Fibroblast of villous mesenchyme (primary cell): ENCODE measurements around the gene ATOH7. TPM values are rescaled to one million over a fixed set of nuclear protein-coding genes. Genes with fewer than 3 reads are reported as not detected.
A peak's percentile ranks its signal among the peaks of the same experiment; 100 is the strongest.

ENCODE experiments used
- DNase-seq: peaks from one replicate; pipeline ENCODE4 v3.0.0-alpha.2; 2010; ENCODE audit warnings: low read depth
- H3K4me3 ChIP-seq: 2 replicates; pipeline ENCODE4 v1.5.1; 2011; ENCODE audit warnings: low read depth, mild to moderate bottlenecking, low read length
- CTCF ChIP-seq: IDR thresholded peaks from 2 replicates; pipeline ENCODE4 v1.5.1; 2012; ENCODE audit warnings: low read depth, mild to moderate bottlenecking, low read length; ENCODE audit not compliant: insufficient read depth
- total RNA-seq: library from RNA; depleted of rRNA; stranded (reverse); fragments of >200 nt; gene quantifications from 2 replicates; pipeline ENCODE4 v1.2.3, GENCODE V29; 2012

Gene ATOH7
- total RNA-seq, 1 donor: not detected

DNA sequence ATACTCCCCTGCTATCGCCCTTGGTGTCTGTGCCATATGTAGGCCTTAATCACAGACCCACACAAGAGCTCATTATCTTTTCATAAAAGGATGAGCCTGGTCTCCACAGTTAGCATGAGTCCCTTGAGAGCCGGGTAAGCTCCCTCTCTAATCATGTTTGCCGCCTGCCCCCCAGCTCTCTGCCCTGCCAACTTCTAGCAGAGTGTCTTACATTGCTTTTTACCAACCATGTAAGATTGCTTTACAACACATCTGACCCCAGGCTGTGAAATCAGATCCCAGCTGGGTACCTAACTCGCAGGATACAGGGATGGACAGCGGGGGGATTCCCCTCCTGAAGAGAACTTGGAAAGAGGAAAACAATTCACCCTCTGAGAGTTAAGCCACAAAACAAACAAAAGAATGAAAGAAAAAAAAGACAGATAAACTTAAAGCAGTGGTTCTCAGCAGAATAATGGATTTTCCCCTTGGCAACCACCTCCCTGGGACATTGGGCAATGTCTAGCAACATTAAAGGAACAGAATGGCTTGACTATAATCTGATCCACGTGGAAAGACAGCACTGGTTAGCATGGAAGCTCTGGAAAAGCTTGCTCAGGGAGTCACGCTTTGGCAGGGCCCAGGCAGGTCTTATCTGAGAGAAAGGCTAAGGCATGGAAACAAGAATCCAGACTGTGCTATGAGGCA lies 39.4 kb upstream of the ATOH7 start:
- TF ChIP-seq CTCF: no peak

DNA sequence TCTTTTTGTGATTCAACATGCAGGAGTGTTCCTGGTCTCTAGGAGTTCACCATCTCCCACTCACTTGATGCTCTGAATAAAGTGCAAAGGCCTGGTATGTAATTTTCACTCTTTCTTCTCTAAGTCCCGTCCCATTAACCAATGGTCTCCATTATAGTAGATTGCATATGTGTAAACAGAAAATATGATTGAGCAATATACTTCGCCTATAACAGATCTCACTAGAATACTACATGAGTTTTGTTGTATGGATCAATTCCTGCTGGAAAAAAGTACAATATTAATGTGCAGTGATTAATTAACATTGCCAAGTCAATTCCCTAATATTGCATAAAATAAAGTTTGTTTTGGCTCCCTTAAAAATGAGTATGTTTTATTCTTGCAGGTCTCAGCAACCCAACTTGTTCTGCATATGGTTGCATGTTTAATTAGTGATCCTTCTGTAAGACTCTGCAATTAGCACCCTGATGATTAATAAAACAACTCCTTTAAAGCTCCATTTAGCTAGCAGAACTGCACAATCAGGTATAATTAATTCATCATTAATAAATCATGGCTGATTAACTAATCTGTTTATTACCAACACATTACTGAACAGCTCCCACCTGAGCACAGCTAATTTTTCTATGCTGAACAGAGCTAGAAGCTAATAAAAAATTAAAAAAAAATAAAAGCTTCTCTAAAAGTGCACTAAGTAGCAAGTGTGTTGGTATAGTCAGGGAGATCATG lies 37.8 kb upstream of the ATOH7 start:
- DNase-seq: no peak
- H3K4me3 ChIP-seq: no peak overlapping the region
- no peak for TF ChIP-seq CTCF

More for the DNA sequence above, 39.4 kb upstream of the ATOH7 start:
- DNase-seq: peak; percentile 10
- no peak overlapping the region for H3K4me3 ChIP-seq

DNA sequence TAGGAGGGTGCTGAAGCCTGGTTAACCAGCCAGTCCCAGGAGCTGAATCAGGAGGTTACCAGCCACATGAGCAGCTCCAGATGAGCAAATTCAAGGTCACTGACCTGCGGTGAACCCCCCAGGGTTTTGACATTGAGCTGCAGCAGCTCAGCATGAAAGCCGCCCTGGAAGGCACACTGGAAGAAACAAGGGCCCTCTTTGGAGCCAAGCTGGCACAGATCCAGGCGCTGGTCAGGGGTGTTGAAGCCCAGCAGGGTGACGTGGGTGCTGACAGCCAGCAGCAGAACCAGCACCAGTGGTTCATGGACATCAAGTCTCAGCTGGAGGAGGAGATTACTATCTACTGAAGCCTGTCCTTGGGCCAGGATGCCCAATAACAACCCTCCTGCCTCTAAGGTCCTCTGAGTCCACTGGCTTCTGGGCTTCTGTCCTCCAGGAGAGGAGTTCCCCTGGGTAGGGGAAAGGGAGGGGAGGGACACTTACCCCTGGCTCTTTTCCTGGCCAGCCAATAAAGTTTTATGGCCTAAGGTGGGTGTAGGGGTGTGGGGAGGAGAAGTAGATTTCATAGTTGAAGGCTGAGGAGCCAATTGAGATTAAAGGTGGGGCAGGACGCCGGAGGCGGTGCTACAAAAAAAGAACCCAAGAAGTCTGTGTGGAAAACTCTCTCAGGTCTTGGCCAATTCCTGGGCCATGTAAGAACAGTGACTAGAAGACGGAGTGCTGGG lies 29.4 kb upstream of the ATOH7 start:
- DNase-seq: no peak
- no peak for TF ChIP-seq CTCF
- no peak overlapping the region for H3K4me3 ChIP-seq

DNA sequence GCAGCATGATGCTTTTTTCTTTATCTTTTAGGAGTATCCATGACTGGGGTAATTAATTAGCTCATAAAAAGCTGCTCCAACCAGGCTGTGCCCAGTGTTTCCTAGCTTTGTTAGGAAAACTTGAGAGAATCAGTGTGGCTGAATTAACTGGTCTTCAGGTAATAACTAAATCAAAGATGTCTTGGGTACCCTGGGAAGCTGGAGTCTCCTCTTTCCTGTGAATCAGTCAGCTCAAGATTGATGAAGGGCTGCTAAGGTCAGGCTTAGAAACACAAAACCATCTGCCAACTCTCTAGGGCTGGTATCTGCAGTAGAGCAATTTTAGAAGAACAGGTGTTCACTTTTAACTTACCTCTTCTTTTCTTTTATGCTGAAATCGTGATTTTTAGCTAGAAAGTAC lies 21.4 kb upstream of the ATOH7 start:
- TF ChIP-seq CTCF: no peak
- H3K4me3 ChIP-seq: no peak overlapping the region
- DNase-seq: no peak

- DNase-seq: no peak
- no peak for TF ChIP-seq CTCF
These were observed 19.9 kb upstream of the ATOH7 start for GRCh38 chr10:68251625-68252495.

DNA sequence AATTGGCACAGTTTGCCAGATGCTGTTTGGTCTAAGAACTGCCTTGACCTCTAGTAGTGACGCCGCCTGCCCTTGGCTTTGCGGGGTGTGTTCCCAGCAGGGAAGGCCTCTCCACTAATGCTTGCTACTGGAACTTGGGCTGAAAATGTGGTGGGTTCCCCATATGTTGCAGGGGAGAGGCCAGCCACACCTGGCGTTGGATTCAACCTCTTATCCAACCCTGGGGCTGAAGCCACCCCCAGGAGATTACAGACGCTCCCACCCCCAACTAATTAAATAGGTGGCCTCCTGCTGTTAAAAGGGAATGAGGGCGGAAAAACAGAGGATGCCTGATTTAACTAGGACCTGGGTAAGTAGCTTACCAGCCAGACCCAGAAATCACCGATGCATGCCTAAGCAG lies 19.2 kb upstream of the ATOH7 start:
- DNase-seq: no peak
- no peak overlapping the region for H3K4me3 ChIP-seq
- TF ChIP-seq CTCF: no peak

More at GRCh38 chr10:68251625-68252495, 19.9 kb upstream of the ATOH7 start:
- no peak overlapping the region for H3K4me3 ChIP-seq
